Measurements from ENCODE around the gene SNAPC4. TPM values are rescaled to one million over a fixed set of nuclear protein-coding genes. Genes with fewer than 3 reads are reported as not detected.

Gene SNAPC4
- polyA plus RNA-seq, 1 of the 3 experiments (the other 2 are of a cell fraction): 9.2 TPM

DNA sequence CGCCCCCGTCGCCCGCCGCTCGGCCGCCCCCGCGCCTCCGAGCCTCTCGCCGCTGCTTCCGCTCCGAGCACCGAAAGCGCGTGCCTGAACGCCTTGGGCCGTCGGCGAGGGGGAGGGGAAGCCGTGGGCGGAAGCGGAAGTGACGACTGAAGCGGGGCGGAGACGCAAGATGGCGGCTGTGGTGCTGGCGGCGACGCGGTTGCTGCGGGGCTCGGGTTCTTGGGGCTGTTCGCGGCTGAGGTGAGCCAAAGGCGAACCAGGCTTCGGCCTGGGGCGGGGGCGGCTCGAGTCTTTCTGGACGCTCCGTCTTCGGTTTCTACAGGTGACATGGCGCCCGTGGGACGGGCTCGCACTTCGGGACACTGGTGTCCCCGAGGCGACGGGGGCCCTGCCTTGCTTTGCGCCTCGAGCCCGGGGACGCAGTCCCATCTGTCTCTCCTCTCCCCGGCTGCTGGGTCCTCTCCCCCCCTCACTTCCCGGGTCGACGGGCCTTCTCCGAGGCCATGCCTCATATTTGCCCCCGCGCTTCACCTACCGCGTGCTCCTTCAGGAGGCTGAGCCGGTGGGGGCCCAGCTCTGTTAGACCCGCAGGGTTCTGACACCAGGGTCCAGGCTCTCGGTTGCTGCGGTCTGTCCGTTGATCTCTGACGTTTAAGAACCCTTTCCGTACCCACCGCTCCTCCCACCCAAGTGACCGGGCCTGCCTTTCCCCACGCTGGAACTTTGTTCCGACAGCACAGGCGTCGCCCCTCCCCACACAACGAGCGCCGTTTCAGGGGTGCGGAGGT is 10.7 kb upstream of the SNAPC4 start, which contains the start of the genes ENTR1 and PMPCA (continued):
- TF ChIP-seq SIN3A (IDR thresholded peaks at IDR 0.05; ENCODE audit: borderline replicate concordance, low read depth, low read length): peak; percentile 76; the same call in 1 of the 2 replicates
- peak; percentile 80 for TF ChIP-seq CHD2 (IDR thresholded peaks at IDR 0.05; ENCODE audit: low read length, partially characterized antibody)
- no peak for TF ChIP-seq ZBTB33 (IDR thresholded peaks at IDR 0.05; ENCODE audit: borderline replicate concordance, low read depth)
- TF ChIP-seq, protein P1, sequence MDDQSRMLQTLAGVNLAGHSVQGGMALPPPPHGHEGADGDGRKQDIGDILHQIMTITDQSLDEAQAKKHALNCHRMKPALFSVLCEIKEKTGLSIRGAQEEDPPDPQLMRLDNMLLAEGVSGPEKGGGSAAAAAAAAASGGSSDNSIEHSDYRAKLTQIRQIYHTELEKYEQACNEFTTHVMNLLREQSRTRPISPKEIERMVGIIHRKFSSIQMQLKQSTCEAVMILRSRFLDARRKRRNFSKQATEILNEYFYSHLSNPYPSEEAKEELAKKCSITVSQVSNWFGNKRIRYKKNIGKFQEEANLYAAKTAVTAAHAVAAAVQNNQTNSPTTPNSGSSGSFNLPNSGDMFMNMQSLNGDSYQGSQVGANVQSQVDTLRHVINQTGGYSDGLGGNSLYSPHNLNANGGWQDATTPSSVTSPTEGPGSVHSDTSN (IDR thresholded peaks at IDR 0.05): no peak
- no peak for TF ChIP-seq IRF3 (IDR thresholded peaks at IDR 0.05; ENCODE audit: low read depth, low read length)

GRCh38 chr9:136409557-136410455 is 9.8 kb upstream of the SNAPC4 start:
- Histone ChIP-seq H3K4me2 (peak overlapping the region; percentile 99), H3K4me3 (ENCODE audit: low read depth in 2 of 2, low read length in 1 of 2) (peak overlapping the region; percentile 82 to 98), H3K4me1 (ENCODE audit: control insufficient read depth in 1 of 2, insufficient read depth in 2 of 2, low read depth in 1 of 2, low read length in 1 of 2) (peaks cover 16 to 24% of the 10 kb centered on the region in 2 experiments), H2AFZ (ENCODE audit: low read depth) (0 out of 2 replicates have a peak overlapping the region, but pooled peaks have one; percentile 79), H4K20me1 (ENCODE audit: insufficient read depth) (peaks cover 7% of the 10 kb centered on the region), H3K9ac (peak overlapping the region; percentile 79), H3F3A (replicated peaks; ENCODE audit: insufficient read depth) (peaks cover 9% of the 10 kb centered on the region), H3K27ac (ENCODE audit: low read depth in 2 of 2, low read length in 1 of 2) (peak overlapping the region; percentile 47 to 67; a peak in 3 of 4 replicates), H3K9me3 (no peaks in the 10 kb centered on the region), H3K9me2 (no peaks in the 10 kb centered on the region), H3K79me2 (ENCODE audit: insufficient read depth) (peaks cover 66% of the 10 kb centered on the region), H3K36me3 (replicated peaks in 1 of 2; ENCODE audit: control insufficient read depth in 1 of 2, insufficient read depth in 2 of 2, low read length in 1 of 2) (peaks cover 30 to 56% of the 10 kb centered on the region in 2 experiments), H3K27me3 (ENCODE audit: insufficient read depth) (no peaks in the 10 kb centered on the region)
- DNase-seq: peak; percentile 80
- ChIA-PET CTCF (interaction anchor here (0.8 to 3.6 kb wide), 9 partner anchors 9 to 199 kb away, joined by 3 to 26 read pairs (median 3); partner anchors contain the start of genes DNLZ and SNAPC4), POLR2A (interaction anchor here (0.7 to 1.4 kb wide), 4 partner anchors 9 to 83 kb away, joined by 3 to 5 read pairs (median 4); partner anchors contain the start of gene DNLZ)
- 16% methylated on average over 35 of the region's 71 CpGs for WGBS (ENCODE audit: low lambda C conversion rate)
- TF ChIP-seq MAX (IDR thresholded peaks at IDR 0.05; ENCODE audit: low read depth) (peak; percentile 89), FOXJ3 (CRISPR knock-in tag; IDR thresholded peaks at IDR 0.05) (no peak), SIN3A (IDR thresholded peaks at IDR 0.05; ENCODE audit: borderline replicate concordance, low read depth, low read length) (0 out of 2 replicates have a peak, but pooled peaks have one; percentile 45), ZBTB33 (IDR thresholded peaks at IDR 0.05; ENCODE audit: borderline replicate concordance, low read depth) (no peak), MXI1 (IDR thresholded peaks at IDR 0.05; ENCODE audit: low read depth, low read length) (peak; percentile 97), ELF1 (IDR thresholded peaks at IDR 0.05) (no peak), NRF1 (IDR thresholded peaks at IDR 0.05; ENCODE audit: low read depth, low read length) (no peak), GABPA (IDR thresholded peaks at IDR 0.05; ENCODE audit: low read depth) (no peak), EP300 (IDR thresholded peaks at IDR 0.05; ENCODE audit: borderline replicate concordance in 1 of 2, low read depth in 1 of 2, low read length in 1 of 2) (no peak), JUND (IDR thresholded peaks at IDR 0.05) (no peak)
